Left colon (tissue), 2 donors: Measurements from ENCODE around the gene ACOT8. TPM values are rescaled to one million over a fixed set of nuclear protein-coding genes. Genes with fewer than 3 reads are reported as not detected.
"Not testable (repeated sequence)": the region's sequence is repeated elsewhere in the genome, so short reads cannot be mapped to it uniquely, and the experiment has no call there.

Source experiments
- ATAC-seq: fragments of 200-7000 bp; cut with Tn5 transposase; one replicate; pipeline ENCODE4 v1.9.1; 2020; ENCODE audit warnings: mild to moderate bottlenecking, moderate library complexity
- DNase-seq, 2 donors: peaks; one replicate each; pipeline ENCODE4 v3.0.0-alpha.2; 2020
- intact Hi-C, 2 donors: fragments of 100-400 bp; cut with DNase I in 1 of 2; cut with micrococcal nuclease in 1 of 2; formaldehyde crosslinking; loops; one replicate each; pipeline versions ENCODE4 v1.11.2 to v1.14.0; 2022; cut with DNase I, micrococcal nuclease
- total RNA-seq, 2 donors: library from RNA; stranded (reverse); fragmentation: NEBNext Ultra II Directional; extraction: Animal tissue kit (Norgen Biotek cat#: 25700); gene quantifications; one replicate each; pipeline ENCODE4 v1.2.1, GENCODE V29; 2021
- donor health status: DM: no; HTN: no; CAD: no.
- donor health status: DM: yes; HTN: yes; CAD: no.

ACOT8 gene
- total RNA-seq, 2 donors from 2014 or later = 46.5 to 47.9 TPM

- intact Hi-C loops = no loop called here
- no peak for DNase-seq
- ATAC-seq = no peak
Measured at GRCh38 chr20:45813489-45813888, 43.7 kb downstream of the ACOT8 start.

- intact Hi-C loops = no loop called here
- no peak for DNase-seq
- no peak for ATAC-seq
Measured at GRCh38 chr20:45813006-45813340, 44.2 kb downstream of the ACOT8 start.

GRCh38 chr20:45812157-45813005 is 44.8 kb downstream of the ACOT8 start, which contains the start of gene UBE2C:
Gene UBE2C (plus strand): TSS chr20:45812644. CDS start chr20:45812696, 52 bp downstream.
- intact Hi-C loops = no loop called here
- peak; percentile 95 to 98 for DNase-seq

GRCh38 chr20:45810191-45810970 is 46.8 kb downstream of the ACOT8 start:
- DNase-seq (no peak), ATAC-seq (no peak)
- intact Hi-C loops = no loop called here

More at GRCh38 chr20:45812157-45813005, 44.8 kb downstream of the ACOT8 start, which contains the start of gene UBE2C:
- ATAC-seq = peak; percentile 94

GRCh38 chr20:45801851-45802250 is 55.3 kb downstream of the ACOT8 start:
- ATAC-seq (no peak), DNase-seq (no peak)
- intact Hi-C loops = loop anchor here in 1 of 2 donors (10.0 kb wide), 1 partner anchor 163 kb away; no protein-coding TSS in a partner anchor

- DNase-seq (peak in 1 of 2 donors; percentile 66), ATAC-seq (peak; percentile 93)
- intact Hi-C loops = no loop called here
Measured at GRCh38 chr20:45798935-45799642, 58.1 kb downstream of the ACOT8 start.

- intact Hi-C loops, ATAC-seq, DNase-seq: not testable (repeated sequence)
Measured at GRCh38 chr20:45797955-45798354, 59.2 kb downstream of the ACOT8 start.

- intact Hi-C loops, DNase-seq, ATAC-seq: not testable (repeated sequence)
Measured at GRCh38 chr20:45797510-45797909, 59.7 kb downstream of the ACOT8 start.

- no peak for ATAC-seq
- intact Hi-C loops = no loop called here
- no peak for DNase-seq
Measured at GRCh38 chr20:45796337-45797065, 60.7 kb downstream of the ACOT8 start.

GRCh38 chr20:45792317-45793118 is 64.7 kb downstream of the ACOT8 start:
- ATAC-seq (peak; percentile 68), DNase-seq (peak in 1 of 2 donors; percentile 51)
- intact Hi-C loops = no loop called here

Other genes starting within 250 kb of the ACOT8 start
- gene WFDC10A, start 227.7 kb downstream of the ACOT8 start, total RNA-seq = not detected
- not detected for gene WFDC9, start 226.1 kb downstream of the ACOT8 start, total RNA-seq
- gene WFDC11, start 187.2 kb downstream of the ACOT8 start, total RNA-seq = not detected
- not detected for gene WFDC13, start 155.4 kb downstream of the ACOT8 start, total RNA-seq
- gene WFDC10B, start 152.4 kb downstream of the ACOT8 start, total RNA-seq = not detected
- not detected for gene SPINT4, start 135.0 kb downstream of the ACOT8 start, total RNA-seq
- 1 to 10 TPM; 2.3 to 9.8 TPM for gene WFDC3, start 65.5 kb downstream of the ACOT8 start, total RNA-seq
- 10 to 100 TPM; 50.9 to 60.5 TPM for gene DNTTIP1, start 65.4 kb downstream of the ACOT8 start, total RNA-seq
- 10 to 100 TPM in 1 of 2 donors, 1 to 10 TPM in 1; 6.8 to 22.3 TPM for gene UBE2C, start 44.7 kb downstream of the ACOT8 start, total RNA-seq
- gene TNNC2, start 30.1 kb downstream of the ACOT8 start, total RNA-seq = 1 to 10 TPM; 3.9 to 5.1 TPM
- gene SNX21, start 23.6 kb downstream of the ACOT8 start, total RNA-seq = 10 to 100 TPM; 14.4 to 15.8 TPM
- 1 to 10 TPM; 4.2 to 5.6 TPM for gene ZSWIM3, start 222 bp upstream of the ACOT8 start, total RNA-seq
- 10 to 100 TPM; 11.8 to 12.0 TPM for gene ZSWIM1, start 23.8 kb upstream of the ACOT8 start, total RNA-seq
- 1 to 10 TPM; 2.0 to 3.2 TPM for gene SPATA25, start 30.2 kb upstream of the ACOT8 start, total RNA-seq
- gene NEURL2, start 33.8 kb upstream of the ACOT8 start, total RNA-seq = 1 to 10 TPM; 4.7 to 5.5 TPM
- gene CTSA, start 33.9 kb upstream of the ACOT8 start, total RNA-seq = 100 to 1,000 TPM; 513 to 538 TPM
- gene PLTP, start 54.8 kb upstream of the ACOT8 start, total RNA-seq = 10 to 100 TPM; 14.7 to 49.5 TPM
- 10 to 100 TPM; 27.2 to 32.1 TPM for gene PCIF1, start 77.3 kb upstream of the ACOT8 start, total RNA-seq
- gene ZNF335, start 114.8 kb upstream of the ACOT8 start, total RNA-seq = 10 to 100 TPM; 14.8 to 18.2 TPM
- gene MMP9, start 151.5 kb upstream of the ACOT8 start, total RNA-seq = 1 to 10 TPM in 1 of 2 donors, under 1 TPM in 1; 0.31 to 2.1 TPM
- 1 to 10 TPM in 1 of 2 donors, not detected in 1; 1.6 TPM for gene SLC12A5, start 171.8 kb upstream of the ACOT8 start, total RNA-seq
- 10 to 100 TPM; 20.8 to 24.1 TPM for gene NCOA5, start 232.6 kb upstream of the ACOT8 start, total RNA-seq